H9 (cell line): ENCODE measurements around the gene GDPD4. TPM values are rescaled to one million over a fixed set of nuclear protein-coding genes. Genes with fewer than 3 reads are reported as not detected.

Source experiments
- DNase-seq: peaks from one replicate; pipeline ENCODE4 v3.0.0-alpha.2; 2017
- H2AFZ ChIP-seq: one replicate; pipeline ENCODE4 v1.6.1; 2013; ENCODE audit warnings: mild to moderate bottlenecking, low read length, control low read depth, moderate library complexity
- H2AK5ac ChIP-seq: 2 replicates; pipeline ENCODE4 v1.6.1; 2013; ENCODE audit warnings: low read length, control low read depth, mixed read lengths; ENCODE audit not compliant: insufficient read length
- H2BK120ac ChIP-seq: one replicate; pipeline ENCODE4 v1.6.1; 2013; ENCODE audit warnings: low read depth, mild to moderate bottlenecking, low read length, control low read depth, inconsistent platforms; ENCODE audit not compliant: poor library complexity, severe bottlenecking
- H2BK12ac ChIP-seq: 2 replicates; pipeline ENCODE4 v1.6.1; 2013; ENCODE audit warnings: low read length, control low read depth, mixed read lengths, low read depth; ENCODE audit not compliant: insufficient read length
- H2BK15ac ChIP-seq: 2 replicates; pipeline ENCODE4 v1.6.1; 2013; ENCODE audit warnings: low read depth, low read length, control low read depth
- H2BK20ac ChIP-seq: one replicate; pipeline ENCODE4 v1.6.1; 2013; ENCODE audit warnings: low read depth, mild to moderate bottlenecking, low read length, control low read depth, inconsistent platforms; ENCODE audit not compliant: poor library complexity, severe bottlenecking
- H2BK5ac ChIP-seq: 2 replicates; pipeline ENCODE4 v1.6.1; 2013; ENCODE audit warnings: low read length, control low read depth, mixed read lengths; ENCODE audit not compliant: insufficient read length
- H3K14ac ChIP-seq: 2 replicates; pipeline ENCODE4 v1.6.1; 2013; ENCODE audit warnings: low read length, control low read depth; ENCODE audit not compliant: insufficient read depth
- H3K18ac ChIP-seq: 2 replicates; pipeline ENCODE4 v1.6.1; 2013; ENCODE audit warnings: low read depth, mild to moderate bottlenecking, mixed read lengths, low read length, control low read depth; ENCODE audit not compliant: insufficient read length
- H3K23ac ChIP-seq: 2 replicates; pipeline ENCODE4 v1.6.1; 2013; ENCODE audit warnings: low read length, control low read depth, mixed read lengths, low read depth; ENCODE audit not compliant: insufficient read length
- H3K23me2 ChIP-seq: 2 replicates; pipeline ENCODE4 v1.6.1; 2013; ENCODE audit warnings: low read depth, mild to moderate bottlenecking, mixed read lengths, low read length, control low read depth; ENCODE audit not compliant: insufficient read length, poor library complexity, severe bottlenecking
- H3K27ac ChIP-seq: 2 replicates; pipeline ENCODE4 v1.5.1; 2013; ENCODE audit warnings: low read length, control low read depth, mixed read lengths, low read depth; ENCODE audit not compliant: insufficient read length
- H3K27me3 ChIP-seq: 2 replicates; pipeline ENCODE4 v1.6.1; 2013; ENCODE audit warnings: low read length, control low read depth, inconsistent platforms; ENCODE audit not compliant: insufficient read depth
- H3K4ac ChIP-seq: 2 replicates; pipeline ENCODE4 v1.6.1; 2013; ENCODE audit warnings: low read depth, mild to moderate bottlenecking, control low read depth, inconsistent platforms, low read length, moderate library complexity
- H3K4me1 ChIP-seq: 2 replicates; pipeline ENCODE4 v1.6.1; 2013; ENCODE audit warnings: low read length, control low read depth, inconsistent platforms; ENCODE audit not compliant: insufficient read depth
- H3K4me2 ChIP-seq: 2 replicates; pipeline ENCODE4 v1.6.1; 2013; ENCODE audit warnings: low read length, control low read depth, mixed read lengths; ENCODE audit not compliant: insufficient read length, insufficient read depth
- H3K56ac ChIP-seq: 2 replicates; pipeline ENCODE4 v1.6.1; 2013; ENCODE audit warnings: low read depth, mild to moderate bottlenecking, mixed read lengths, low read length, control low read depth; ENCODE audit not compliant: insufficient read length
- H3K79me1 ChIP-seq: 2 replicates; pipeline ENCODE4 v1.6.1; 2013; ENCODE audit warnings: low read depth, mild to moderate bottlenecking, moderate library complexity, low read length, control low read depth, inconsistent platforms; ENCODE audit not compliant: insufficient read depth, poor library complexity, severe bottlenecking
- H3K79me2 ChIP-seq: 2 replicates; pipeline ENCODE4 v1.6.1; 2013; ENCODE audit warnings: low read length, control low read depth, inconsistent platforms; ENCODE audit not compliant: insufficient read depth
- H3K9ac ChIP-seq: 2 replicates; pipeline ENCODE4 v1.6.1; 2013; ENCODE audit warnings: low read length, control low read depth, mixed read lengths; ENCODE audit not compliant: insufficient read length; ENCODE audit errors: extremely low read depth
- H3K9me3 ChIP-seq: one replicate; pipeline ENCODE4 v1.6.1; 2013; ENCODE audit warnings: low read depth, low read length, inconsistent platforms; ENCODE audit not compliant: control insufficient read depth
- H3T11ph ChIP-seq: one replicate; pipeline ENCODE4 v1.6.1; 2013; ENCODE audit warnings: mild to moderate bottlenecking, low read length, control low read depth, inconsistent platforms
- H4K20me1 ChIP-seq: one replicate; pipeline ENCODE4 v1.6.1; 2013; ENCODE audit not compliant: control insufficient read depth, insufficient read length, insufficient read depth
- H4K5ac ChIP-seq: 2 replicates; pipeline ENCODE4 v1.6.1; 2013; ENCODE audit warnings: low read depth, mild to moderate bottlenecking, mixed read lengths, low read length, control low read depth; ENCODE audit not compliant: insufficient read length
- H4K8ac ChIP-seq: replicated peaks from 2 replicates; pipeline ENCODE4 v1.6.1; 2013; ENCODE audit warnings: low read length, control low read depth, mixed read lengths, low read depth; ENCODE audit not compliant: insufficient read length
- H4K91ac ChIP-seq: 2 replicates; pipeline ENCODE4 v1.6.1; 2013; ENCODE audit warnings: low read depth, mild to moderate bottlenecking, moderate library complexity, mixed read lengths, low read length, control low read depth; ENCODE audit not compliant: insufficient read length
- H3K27ac Mint-ChIP-seq, 3 experiments: 2 replicates in 2 of 3; 3 replicates in 1 of 3; pipeline ENCODE4 v1.8.0; 2020 to 2021; ENCODE audit warnings: mixed read lengths in 3 of 3, mild to moderate bottlenecking in 1 of 3, moderate library complexity in 1 of 3
- H3K27me3 Mint-ChIP-seq: 2 replicates; pipeline ENCODE4 v1.8.0; 2021; ENCODE audit warnings: low read depth, mild to moderate bottlenecking, moderate library complexity, mixed read lengths
- H3K36me3 Mint-ChIP-seq, 3 experiments: 2 replicates in 2 of 3; 3 replicates in 1 of 3; pipeline ENCODE4 v1.8.0; 2020 to 2021; ENCODE audit warnings: low read depth in 3 of 3, mixed read lengths in 3 of 3; ENCODE audit not compliant: insufficient read depth in 1 of 3
- H3K4me1 Mint-ChIP-seq, 2 experiments: 2 replicates each; pipeline ENCODE4 v1.8.0; 2020; ENCODE audit warnings: mixed read lengths in 2 of 2
- H3K4me3 Mint-ChIP-seq, 2 experiments: 2 replicates in 1 of 2; 3 replicates in 1 of 2; pipeline ENCODE4 v1.8.0; 2020 to 2021; ENCODE audit warnings: mild to moderate bottlenecking in 2 of 2, mixed read lengths in 2 of 2, moderate library complexity in 1 of 2
- H3K9me3 Mint-ChIP-seq, 2 experiments: 2 replicates in 1 of 2; 3 replicates in 1 of 2; pipeline ENCODE4 v1.8.0; 2020; ENCODE audit warnings: mild to moderate bottlenecking in 2 of 2, mixed read lengths in 2 of 2, moderate library complexity in 1 of 2
- CTCF ChIP-seq: fragments of 200-600 bp; sonication (generic); conservative IDR thresholded peaks from 3 replicates; pipeline ENCODE4 v1.8.0; 2021; ENCODE audit warnings: antibody characterized with exemption, mild to moderate bottlenecking
- WGBS: extraction: QIAGEN DNeasy Blood & Tissue Kit; methylation state at CpG from one replicate; pipeline ENCODE4 v1.1.7; 2013; ENCODE audit warnings: missing lambda C conversion rate, low lambda C conversion rate, mixed read lengths; ENCODE audit not compliant: insufficient read length; ENCODE audit errors: extremely low coverage; 5-methylcytosine and 5-hydroxymethylcytosine counted together
- total RNA-seq: library from RNA; stranded (reverse); gene quantifications from 2 replicates; pipeline ENCODE4 v1.2.1, GENCODE V29; 2021

The GDPD4 gene
- total RNA-seq, 1 experiment from 2014 or later: not detected

GRCh38 chr11:77346906-77347603, 45.6 kb upstream of the GDPD4 start:
- H3K27ac Mint-ChIP-seq: no peak overlapping the region
- H3K23me2 ChIP-seq: no peaks in the 10 kb centered on the region
- H3K27me3 ChIP-seq: no peaks in the 10 kb centered on the region

More at GRCh38 chr11:77346906-77347603, 45.6 kb upstream of the GDPD4 start:
- no CpG with 5 or more reads among the region's 2 CpGs for WGBS
- H3K56ac ChIP-seq: no peak overlapping the region
- no peak overlapping the region for H2BK20ac ChIP-seq
- H2BK5ac ChIP-seq: no peak overlapping the region
- H3K18ac ChIP-seq: no peak overlapping the region
- H2AK5ac ChIP-seq: no peak overlapping the region
- no peaks in the 10 kb centered on the region for H3K9me3 Mint-ChIP-seq
- no peak overlapping the region for H2BK12ac ChIP-seq
- no peaks in the 10 kb centered on the region for H3K79me2 ChIP-seq
- H3T11ph ChIP-seq: no peak overlapping the region
- H3K27me3 Mint-ChIP-seq: no peaks in the 10 kb centered on the region
- H4K20me1 ChIP-seq: no peaks in the 10 kb centered on the region
- no peak overlapping the region for H3K4me2 ChIP-seq
- H2BK120ac ChIP-seq: no peak overlapping the region
- no peak overlapping the region for H3K27ac ChIP-seq
- no peak overlapping the region for H3K4me3 Mint-ChIP-seq
- H4K5ac ChIP-seq: no peak overlapping the region
- no peak for DNase-seq
- peaks cover 21 to 49% (median 41%) of the 10 kb centered on the region in 3 experiments; a peak in 6 of 7 replicates for H3K36me3 Mint-ChIP-seq
- no peak overlapping the region for H3K14ac ChIP-seq
- H3K4ac ChIP-seq: no peak overlapping the region
- H4K8ac ChIP-seq: no peak overlapping the region
- H2AFZ ChIP-seq: no peak overlapping the region
- no peak for TF ChIP-seq CTCF
- H3K23ac ChIP-seq: no peak overlapping the region
- no peaks in the 10 kb centered on the region for H3K4me1 ChIP-seq
- no peak overlapping the region for H4K91ac ChIP-seq
- H3K79me1 ChIP-seq: no peaks in the 10 kb centered on the region
- H3K9ac ChIP-seq: no peak overlapping the region
- no peak overlapping the region for H2BK15ac ChIP-seq
- H3K9me3 ChIP-seq: no peaks in the 10 kb centered on the region
- H3K4me1 Mint-ChIP-seq: no peaks in the 10 kb centered on the region
